HepG2 (cell line): ENCODE results near the gene BCL2L13. TPM values are rescaled to one million over a fixed set of nuclear protein-coding genes. Genes with fewer than 3 reads are reported as not detected.

Experiments
- GABPA ChIP-seq, 2 experiments: IDR thresholded peaks; 2 replicates each; pipeline ENCODE4 v1.6.1; 2011 to 2016; ENCODE audit warnings: low read depth in 2 of 2, low read length in 1 of 2, missing biosample characterization in 1 of 2, missing genetic modification characterization in 1 of 2
- KIAA2018 ChIP-seq: sonication (generic); formaldehyde crosslinking; IDR thresholded peaks from 2 replicates; pipeline ENCODE4 v1.5.0; 2020; ENCODE audit warnings: mild to moderate bottlenecking, missing genetic modification reagents, borderline replicate concordance
- MAFK ChIP-seq, 2 experiments: IDR thresholded peaks in 1 of 2; conservative IDR thresholded peaks in 1 of 2; 2 replicates each; pipeline ENCODE4 v1.6.1; 2011; ENCODE audit warnings: improper control_type of control experiment in 2 of 2, low read length in 2 of 2
- MED13 ChIP-seq: sonication (generic); formaldehyde crosslinking; IDR thresholded peaks from 2 replicates; pipeline ENCODE4 v1.5.0; 2020; ENCODE audit warnings: missing genetic modification reagents
- NCOA2 ChIP-seq: sonication (generic); formaldehyde crosslinking; IDR thresholded peaks from 2 replicates; pipeline ENCODE4 v1.8.0; 2022; ENCODE audit warnings: inconsistent platforms
- RFXAP ChIP-seq: sonication (generic); formaldehyde crosslinking; IDR thresholded peaks from 2 replicates; pipeline ENCODE4 v1.4.0; 2020; ENCODE audit warnings: missing genetic modification reagents, borderline replicate concordance
- SAP130 ChIP-seq: IDR thresholded peaks from 2 replicates; pipeline ENCODE4 v1.6.1; 2016; ENCODE audit warnings: low read depth
- SMYD3 ChIP-seq: sonication (generic); formaldehyde crosslinking; IDR thresholded peaks from 2 replicates; pipeline ENCODE4 v1.8.1; 2023; ENCODE audit warnings: mild to moderate bottlenecking, missing genetic modification reagents
- SPEN ChIP-seq: sonication (generic); formaldehyde crosslinking; IDR thresholded peaks from 2 replicates; pipeline ENCODE4 v1.5.1; 2020; ENCODE audit warnings: low read depth, mild to moderate bottlenecking, missing genetic modification reagents
- SRY ChIP-seq: sonication (generic); formaldehyde crosslinking; IDR thresholded peaks from 2 replicates; pipeline ENCODE4 v1.8.0; 2022; ENCODE audit warnings: mild to moderate bottlenecking, missing genetic modification reagents
- SUZ12 ChIP-seq: fragments of 150-350 bp; IDR thresholded peaks from 2 replicates; pipeline ENCODE4 v1.6.1; 2014; ENCODE audit warnings: low read depth, low read length
- TARDBP ChIP-seq: sonication (generic); formaldehyde crosslinking; IDR thresholded peaks from 2 replicates; pipeline ENCODE4 v1.8.0; 2022; ENCODE audit warnings: mild to moderate bottlenecking, missing genetic modification reagents
- TCF7 ChIP-seq: sonication (generic); IDR thresholded peaks from 2 replicates; pipeline ENCODE4 v1.6.1; 2016; ENCODE audit warnings: antibody characterized with exemption, low read depth
- YEATS4 ChIP-seq: sonication (generic); formaldehyde crosslinking; IDR thresholded peaks from 2 replicates; pipeline ENCODE4 v1.4.0; 2020; ENCODE audit warnings: missing genetic modification reagents, borderline replicate concordance
- ZNF280D ChIP-seq: sonication (generic); formaldehyde crosslinking; IDR thresholded peaks from 2 replicates; pipeline ENCODE4 v1.5.1; 2020; ENCODE audit warnings: mild to moderate bottlenecking, missing genetic modification reagents
- ZNF878 ChIP-seq: sonication (generic); formaldehyde crosslinking; IDR thresholded peaks from 2 replicates; pipeline ENCODE4 v1.8.1; 2023; ENCODE audit warnings: mild to moderate bottlenecking, missing genetic modification reagents, moderate library complexity
- ZSCAN30 ChIP-seq: sonication (generic); formaldehyde crosslinking; IDR thresholded peaks from 2 replicates; pipeline ENCODE4 v1.5.0; 2020; ENCODE audit warnings: mild to moderate bottlenecking, missing genetic modification reagents
- polyA plus RNA-seq, 8 experiments: library from polyadenylated mRNA; depleted of rRNA in 3 of 8; stranded (reverse) in 7 of 8; unstranded in 1 of 8; fragments of >200 nt; fragmentation: Illumina TruSeq in 4 of 8; extraction: Trizol in 4 of 8; gene quantifications; 2 replicates each; pipeline versions ENCODE4 v1.2.1 to v1.2.3, GENCODE V29; 2011 to 2016; ENCODE audit warnings: low read depth in 4 of 8, missing spikeins in 1 of 8, mixed read lengths in 1 of 8; ENCODE audit not compliant: insufficient read depth in 1 of 8
- total RNA-seq, 5 experiments: library from RNA; depleted of rRNA; stranded (reverse); fragments of >200 nt; fragmentation: Illumina TruSeq; extraction: Trizol; gene quantifications; 2 replicates each; pipeline ENCODE4 v1.2.3, GENCODE V29; 2016; ENCODE audit warnings: low read depth in 1 of 5

The BCL2L13 gene
- total and polyA plus RNA-seq, 2 of the 13 experiments (the other 11 are each of a cell fraction or from before 2014, with no cell fraction given) = 13.5 to 14.6 TPM

GRCh38 chr22:17633217-17633997 lies 5.2 kb upstream of the BCL2L13 start (continued):
- TF ChIP-seq KIAA2018 (CRISPR knock-in tag) (no peak), TARDBP (0 out of 2 replicates have a peak, but pooled peaks have one; percentile 15), MAFK (conservative IDR thresholded peaks at IDR 0.05 in 1 of 2, IDR thresholded peaks at IDR 0.05 in 1 of 2; ENCODE audit: low read length in 2 of 2) (peak; percentile 52 to 73; a peak in 3 of 4 replicates), SRY (CRISPR knock-in tag) (no peak), ZNF878 (CRISPR knock-in tag) (no peak), YEATS4 (CRISPR knock-in tag) (0 out of 2 replicates have a peak, but pooled peaks have one; percentile 25), GABPA (IDR thresholded peaks at IDR 0.05; ENCODE audit: low read depth, low read length) (no peak), GABPA (CRISPR knock-in tag; IDR thresholded peaks at IDR 0.05; ENCODE audit: low read depth) (0 out of 2 replicates have a peak, but pooled peaks have one; percentile 26), SMYD3 (CRISPR knock-in tag) (no peak), SUZ12 (no peak), NCOA2 (CRISPR knock-in tag) (no peak), SPEN (CRISPR knock-in tag) (no peak), ZNF280D (CRISPR knock-in tag) (no peak), ZSCAN30 (no peak), TCF7 (peak; percentile 45; the same call in 1 of the 2 replicates), RFXAP (no peak), SAP130 (CRISPR knock-in tag) (peak; percentile 70), MED13 (CRISPR knock-in tag) (0 out of 2 replicates have a peak, but pooled peaks have one; percentile 18)
